GM12878 (cell line): ENCODE data around the gene KCNK7. TPM values are rescaled to one million over a fixed set of nuclear protein-coding genes. Genes with fewer than 3 reads are reported as not detected.

Experiments
- ATAC-seq: fragments of 200-7000 bp; cut with Tn5 transposase; 3 replicates; pipeline ENCODE4 v1.9.1; 2020; ENCODE audit warnings: mild to moderate bottlenecking, moderate library complexity
- BruUV-seq: library from RNA; stranded (reverse); fragments of 400-500 nt; replicated peaks from 2 replicates; lab custom pipeline; 2021; lab: Mats Ljungman, UMichigan
- CTCF ChIA-PET: fragments of 300-600 bp; sonication (Branson Sonifier 250); formaldehyde crosslinking; extraction: SDS; loops from one replicate; lab custom pipeline; 2021; ENCODE audit warnings: inconsistent platforms; lab: Yijun Ruan, JAX
- POLR2A ChIA-PET: fragments of 350-600 bp; formaldehyde crosslinking; extraction: SDS; loops from one replicate; lab custom pipeline; 2021; ENCODE audit warnings: inconsistent platforms; lab: Charles Lee
- RAD21 ChIA-PET: fragments of 300-600 bp; sonication (Branson Sonifier 250); formaldehyde crosslinking; loops from one replicate; lab custom pipeline; 2023; ENCODE audit warnings: antibody characterized with exemption; ENCODE audit not compliant: unreplicated experiment; lab: Charles Lee
- SMC1A ChIA-PET: fragments of 300-600 bp; sonication (Branson Sonifier 250); formaldehyde crosslinking; loops from one replicate; lab custom pipeline; 2023; ENCODE audit not compliant: unreplicated experiment, uncharacterized antibody; lab: Charles Lee
- DNase-seq: peaks from one replicate; pipeline ENCODE4 v3.0.0-alpha.2; 2011; ENCODE audit warnings: low read depth, low spot score
- FAIRE-seq: peaks from 3 replicates; lab custom pipeline; 2011; peaks lifted over from hg19 to GRCh38; lab: Jason Lieb, UNC
- H2AFZ ChIP-seq: 2 replicates; pipeline ENCODE4 v1.6.0; 2011; ENCODE audit warnings: low read depth, low read length, control low read depth; ENCODE audit not compliant: control insufficient read depth
- H3K27ac ChIP-seq: 2 replicates; pipeline ENCODE4 v1.5.1; 2011; ENCODE audit warnings: control low read depth; ENCODE audit not compliant: control insufficient read depth, insufficient read depth
- H3K27me3 ChIP-seq, 2 experiments: replicated peaks in 1 of 2; 2 replicates each; pipeline versions ENCODE4 v1.6.0 to v1.6.1; 2011; ENCODE audit warnings: low read length in 1 of 2; ENCODE audit not compliant: control insufficient read depth in 2 of 2, insufficient read depth in 2 of 2
- H3K36me3 ChIP-seq, 2 experiments: 2 replicates each; pipeline ENCODE4 v1.5.1; 2011; ENCODE audit warnings: low read length in 1 of 2; ENCODE audit not compliant: control insufficient read depth in 2 of 2, insufficient read depth in 2 of 2
- H3K4me1 ChIP-seq: 2 replicates; pipeline ENCODE4 v1.6.1; 2011; ENCODE audit warnings: mild to moderate bottlenecking, low read length, moderate library complexity, mixed read lengths; ENCODE audit not compliant: control insufficient read depth, insufficient read depth
- H3K4me2 ChIP-seq: 2 replicates; pipeline ENCODE4 v1.6.0; 2011; ENCODE audit warnings: control low read depth; ENCODE audit not compliant: control insufficient read depth, insufficient read depth
- H3K4me3 ChIP-seq: fragments of 200-600 bp; sonication (generic); 2 replicates; pipeline ENCODE4 v1.5.1; 2016
- H3K79me2 ChIP-seq: 2 replicates; pipeline ENCODE4 v1.6.0; 2011; ENCODE audit warnings: low read length; ENCODE audit not compliant: control insufficient read depth, insufficient read depth
- H3K9ac ChIP-seq: 2 replicates; pipeline ENCODE4 v1.8.0; 2011; ENCODE audit warnings: low read length, control low read depth, mixed read lengths; ENCODE audit not compliant: control insufficient read depth, insufficient read depth
- H3K9me3 ChIP-seq: replicated peaks from 3 replicates; pipeline ENCODE4 v1.5.1; 2011; ENCODE audit warnings: mild to moderate bottlenecking, low read length; ENCODE audit not compliant: control insufficient read depth, insufficient read depth
- H4K20me1 ChIP-seq: 2 replicates; pipeline ENCODE4 v1.6.0; 2011; ENCODE audit not compliant: control insufficient read depth, insufficient read depth
- CBFB ChIP-seq: IDR thresholded peaks from 2 replicates; pipeline ENCODE4 v1.6.1; 2016; ENCODE audit warnings: antibody characterized with exemption, low read depth
- CHD2 ChIP-seq: IDR thresholded peaks from 2 replicates; pipeline ENCODE4 v1.6.1; 2011; ENCODE audit warnings: low read depth, low read length, improper control_type of control experiment, borderline replicate concordance
- ESRRA ChIP-seq: IDR thresholded peaks from 2 replicates; pipeline ENCODE4 v1.6.1; 2012; ENCODE audit warnings: mild to moderate bottlenecking, low read length, improper control_type of control experiment
- GABPA ChIP-seq: IDR thresholded peaks from 2 replicates; pipeline ENCODE4 v1.6.1; 2014; ENCODE audit warnings: antibody characterized with exemption, low read depth, mild to moderate bottlenecking, inconsistent platforms
- GATAD2B ChIP-seq: fragments of 450-650 bp; conservative IDR thresholded peaks from 2 replicates; pipeline ENCODE4 v1.6.1; 2017; ENCODE audit warnings: low read depth, mild to moderate bottlenecking, moderate library complexity
- IKZF1 ChIP-seq: fragments of 450-650 bp; conservative IDR thresholded peaks from 2 replicates; pipeline ENCODE4 v1.6.1; 2017; ENCODE audit warnings: antibody characterized with exemption, mild to moderate bottlenecking
- IKZF2 ChIP-seq, 2 experiments: fragments of 450-650 bp; IDR thresholded peaks; 2 replicates each; pipeline ENCODE4 v1.6.1; 2017; ENCODE audit warnings: mild to moderate bottlenecking in 2 of 2, moderate library complexity in 2 of 2
- IRF4 ChIP-seq: IDR thresholded peaks from 2 replicates; pipeline ENCODE4 v1.6.1; 2011; ENCODE audit warnings: low read depth, low read length
- LARP7 ChIP-seq: fragments of 450-650 bp; IDR thresholded peaks from 2 replicates; pipeline ENCODE4 v1.6.1; 2017; ENCODE audit warnings: mild to moderate bottlenecking
- MEF2A ChIP-seq: IDR thresholded peaks from 2 replicates; pipeline ENCODE4 v1.6.1; 2011; ENCODE audit warnings: low read depth, mild to moderate bottlenecking, low read length, moderate library complexity; ENCODE audit not compliant: insufficient read depth
- MEF2B ChIP-seq: fragments of 450-650 bp; IDR thresholded peaks from 2 replicates; pipeline ENCODE4 v1.6.1; 2018; ENCODE audit warnings: mild to moderate bottlenecking, moderate library complexity; ENCODE audit not compliant: partially characterized antibody, poor library complexity, severe bottlenecking
- MTA3 ChIP-seq: IDR thresholded peaks from 2 replicates; pipeline ENCODE4 v1.6.1; 2012; ENCODE audit warnings: low read length, inconsistent platforms, borderline replicate concordance
- MXI1 ChIP-seq: fragments of 150-350 bp; IDR thresholded peaks from 2 replicates; pipeline ENCODE4 v1.6.1; 2011; ENCODE audit warnings: low read depth, mild to moderate bottlenecking, inconsistent platforms, low read length, improper control_type of control experiment
- NFXL1 ChIP-seq: fragments of 450-650 bp; IDR thresholded peaks from 2 replicates; pipeline ENCODE4 v1.6.1; 2017; ENCODE audit warnings: antibody characterized with exemption, mild to moderate bottlenecking, borderline replicate concordance
- NR2C1 ChIP-seq: fragments of 450-650 bp; IDR thresholded peaks from 2 replicates; pipeline ENCODE4 v1.6.1; 2017; ENCODE audit warnings: antibody characterized with exemption, mild to moderate bottlenecking, moderate library complexity
- NR2F1 ChIP-seq: fragments of 450-650 bp; conservative IDR thresholded peaks from 2 replicates; pipeline ENCODE4 v1.6.1; 2017; ENCODE audit warnings: mild to moderate bottlenecking
- POU2F2 ChIP-seq: IDR thresholded peaks from 3 replicates; pipeline ENCODE4 v1.6.1; 2011; ENCODE audit warnings: low read depth, mild to moderate bottlenecking, low read length, borderline replicate concordance
- RAD21 ChIP-seq: IDR thresholded peaks from 2 replicates; pipeline ENCODE4 v1.6.1; 2011; ENCODE audit warnings: mild to moderate bottlenecking, low read depth, low read length, moderate library complexity; ENCODE audit not compliant: insufficient read depth
- RAD51 ChIP-seq: fragments of 450-650 bp; IDR thresholded peaks from 2 replicates; pipeline ENCODE4 v1.6.1; 2016; ENCODE audit warnings: moderate library complexity, mild to moderate bottlenecking, inconsistent platforms
- RELA ChIP-seq: fragments of 450-650 bp; IDR thresholded peaks from 2 replicates; pipeline ENCODE4 v1.8.0; 2014; ENCODE audit warnings: borderline replicate concordance; ENCODE audit not compliant: partially characterized antibody
- RELB ChIP-seq: fragments of 450-650 bp; IDR thresholded peaks from 2 replicates; pipeline ENCODE4 v1.6.1; 2017; ENCODE audit warnings: low read depth, mild to moderate bottlenecking, moderate library complexity
- RUNX3 ChIP-seq: IDR thresholded peaks from 2 replicates; pipeline ENCODE4 v1.6.1; 2012; ENCODE audit warnings: low read length, inconsistent platforms
- SREBF1 ChIP-seq: IDR thresholded peaks from 2 replicates; pipeline ENCODE4 v1.6.1; 2012; ENCODE audit warnings: mild to moderate bottlenecking, low read length
- WRNIP1 ChIP-seq: IDR thresholded peaks from 2 replicates; pipeline ENCODE4 v1.6.1; 2011; ENCODE audit warnings: low read depth, low read length, improper control_type of control experiment, borderline replicate concordance
- YBX1 ChIP-seq: fragments of 450-650 bp; IDR thresholded peaks from 2 replicates; pipeline ENCODE4 v1.6.1; 2016; ENCODE audit warnings: antibody characterized with exemption
- WGBS: methylation state at CpG from one replicate; pipeline ENCODE4 v1.1.6; 2016; ENCODE audit warnings: low lambda C conversion rate; ENCODE audit not compliant: insufficient replicate concordance, insufficient coverage; ENCODE audit errors: missing lambda C conversion rate; 5-methylcytosine and 5-hydroxymethylcytosine counted together
- in situ Hi-C: fragments of 300-500 bp; cut with MboI; formaldehyde crosslinking; loops from 9 replicates; pipeline ENCODE4 v1.14.3; 2018; ENCODE audit warnings: mixed read lengths
- intact Hi-C: fragments of 100-400 bp; cut with micrococcal nuclease; formaldehyde crosslinking; loops from one replicate; pipeline ENCODE4 v1.14.2; 2022; ENCODE audit not compliant: unreplicated experiment
- polyA plus RNA-seq, 11 experiments: library from polyadenylated mRNA; depleted of rRNA in 4 of 11; unstranded in 6 of 11; stranded (reverse) in 5 of 11; fragments of >200 nt; fragmentation: Nextera tagmentation in 4 of 11; fragmentation: Illumina TruSeq in 1 of 11; extraction: Ambion mirVana in 4 of 11; extraction: Trizol in 1 of 11; gene quantifications; 1 replicate in 1 of 11; 2 replicates in 10 of 11; pipeline versions ENCODE4 v1.2.1 to v1.2.3, GENCODE V29; 2011 to 2016; ENCODE audit warnings: inconsistent platforms in 2 of 11, missing spikeins in 2 of 11, low read depth in 1 of 11
- total RNA-seq, 4 experiments: library from RNA; depleted of rRNA in 3 of 4; stranded (reverse); fragments of >200 nt in 3 of 4; fragmentation: Illumina TruSeq in 1 of 4; extraction: Trizol in 1 of 4; gene quantifications; 2 replicates each; pipeline versions ENCODE4 v1.2.1 to v1.2.3, GENCODE V29; 2013 to 2021
- TF ChIP-seq, protein P1 (sequence below): IDR thresholded peaks from 2 replicates; pipeline ENCODE4 v1.6.1; 2012; ENCODE audit warnings: low read depth, low read length, improper control_type of control experiment

KCNK7 gene
- total and polyA plus RNA-seq, 10 of the 15 experiments (the other 5 are each of a cell fraction or from before 2014, with no cell fraction given), result 0.11 to 0.54 (median 0.23) TPM; not detected in 7

DNA sequence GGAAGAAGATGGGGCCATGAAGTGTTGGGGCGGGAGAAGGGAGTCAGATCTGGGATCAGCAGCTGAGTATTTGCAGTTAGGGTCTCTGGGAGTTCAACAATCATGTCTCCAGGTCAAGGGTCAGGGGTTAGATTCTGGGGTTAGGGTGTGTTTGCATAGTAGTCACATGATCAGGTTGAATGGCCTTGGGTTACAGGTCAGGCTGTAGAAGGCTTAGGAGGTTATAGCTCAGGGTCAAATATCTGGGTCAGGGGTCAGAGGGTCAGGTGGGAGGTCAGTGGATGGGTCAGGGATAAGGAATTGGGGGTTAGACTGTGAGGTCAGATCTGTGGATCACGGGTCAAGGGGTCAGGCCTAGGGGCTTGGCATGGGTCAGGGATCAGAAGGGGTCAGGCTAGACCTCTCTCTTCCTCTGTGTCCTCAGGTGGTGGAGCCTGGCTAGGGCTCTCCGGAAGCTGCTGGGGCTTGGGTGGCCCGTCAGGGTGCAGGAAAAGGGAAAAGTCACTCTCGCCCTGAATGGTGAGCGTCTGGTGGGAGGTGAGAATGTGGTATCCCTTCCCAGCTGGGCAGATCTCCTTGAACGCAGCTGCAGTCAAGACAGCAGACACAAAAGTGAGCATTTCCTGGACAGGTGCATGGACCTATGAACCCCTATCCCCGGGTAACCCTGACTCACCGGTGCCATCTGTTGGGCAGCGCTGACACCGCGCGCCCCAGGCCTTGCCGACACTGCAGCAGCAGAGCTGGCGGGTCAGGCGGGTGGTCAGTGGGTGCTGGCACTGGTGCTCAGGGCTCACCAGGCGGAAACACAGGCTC lies 43.8 kb downstream of the KCNK7 start:
- ChIA-PET SMC1A (interaction anchor here (0.7 to 2.8 kb wide), 2 partner anchors 11 to 174 kb away, joined by 3 to 11 read pairs; no protein-coding TSS in a partner anchor), POLR2A (interaction anchor here (0.5 to 1.2 kb wide), 2 partner anchors 12 to 135 kb away, joined by 3 read pairs; no protein-coding TSS in a partner anchor), RAD21 (interaction anchor here (0.5 to 2.9 kb wide), 3 partner anchors 11 to 15 kb away, joined by 3 to 19 read pairs (median 4); no protein-coding TSS in a partner anchor), CTCF (interaction anchor here (0.6 to 4.7 kb wide), 10 partner anchors 9 to 995 kb away, joined by 3 to 29 read pairs (median 4); partner anchors contain the start of genes ACTN3 and ZNRD2)
- Histone ChIP-seq H3K36me3 (no peaks in the 10 kb centered on the region), H3K79me2 (no peaks in the 10 kb centered on the region), H3K4me1 (peaks cover 17% of the 10 kb centered on the region), H3K9ac (no peak overlapping the region), H3K27me3 (no peaks in the 10 kb centered on the region), H4K20me1 (no peaks in the 10 kb centered on the region), H3K4me2 (no peak overlapping the region), H3K27ac (no peak overlapping the region), H3K9me3 (no peaks in the 10 kb centered on the region), H3K4me3 (no peak overlapping the region), H2AFZ (peak overlapping the region; percentile 31; the same call in 1 of the 2 replicates)
- DNase-seq, result no peak
- ATAC-seq, result peak; percentile 90
- peak; percentile 84 for FAIRE-seq
- WGBS, result 25% methylated on average over 17 of the region's 17 CpGs
- BruUV-seq, result no TSS peak
- intact Hi-C loops (no loop called here), in situ Hi-C loops (no loop called here)
- TF ChIP-seq MEF2B (no peak), RELB (no peak), CBFB (no peak), IKZF1 (peak; percentile 53), MXI1 (no peak), GATAD2B (0 out of 2 replicates have a peak, but pooled peaks have one; percentile 34), NFXL1 (no peak), GABPA (no peak), RAD21 (peak; percentile 39), POU2F2 (no peak), NR2F1 (peak; percentile 96), RAD51 (no peak), RELA (no peak), SREBF1 (no peak), MEF2A (no peak), ESRRA (no peak), IKZF2 (IDR thresholded peaks at IDR 0.05) (no peak; a peak in 1 of 4 replicates), IRF4 (no peak), CHD2 (no peak), LARP7 (no peak), RUNX3 (no peak), NR2C1 (peak; percentile 87), YBX1 (no peak), MTA3 (no peak), WRNIP1 (no peak)
- TF ChIP-seq, protein P1, sequence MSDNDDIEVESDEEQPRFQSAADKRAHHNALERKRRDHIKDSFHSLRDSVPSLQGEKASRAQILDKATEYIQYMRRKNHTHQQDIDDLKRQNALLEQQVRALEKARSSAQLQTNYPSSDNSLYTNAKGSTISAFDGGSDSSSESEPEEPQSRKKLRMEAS, result no peak
